Measurements from ENCODE around the gene LSP1.

Gene LSP1

GRCh38 chr11:1888347-1888753 is 35.5 kb downstream of the LSP1 start:
- DNase-seq (ENCODE audit: insufficient read length, low spot score) (no peak), FAIRE-seq (no peak)

- no peak for DNase-seq (ENCODE audit: insufficient read length, low spot score)
- FAIRE-seq = no peak
These were observed 35.9 kb downstream of the LSP1 start for GRCh38 chr11:1888811-1889210.

GRCh38 chr11:1889224-1889930 is 36.5 kb downstream of the LSP1 start:
- no peak for DNase-seq (ENCODE audit: insufficient read length, low spot score)
- FAIRE-seq = no peak

- no peak for FAIRE-seq
- DNase-seq (ENCODE audit: insufficient read length, low spot score) = no peak
These were observed 37.3 kb downstream of the LSP1 start for GRCh38 chr11:1889941-1890855.

DNA sequence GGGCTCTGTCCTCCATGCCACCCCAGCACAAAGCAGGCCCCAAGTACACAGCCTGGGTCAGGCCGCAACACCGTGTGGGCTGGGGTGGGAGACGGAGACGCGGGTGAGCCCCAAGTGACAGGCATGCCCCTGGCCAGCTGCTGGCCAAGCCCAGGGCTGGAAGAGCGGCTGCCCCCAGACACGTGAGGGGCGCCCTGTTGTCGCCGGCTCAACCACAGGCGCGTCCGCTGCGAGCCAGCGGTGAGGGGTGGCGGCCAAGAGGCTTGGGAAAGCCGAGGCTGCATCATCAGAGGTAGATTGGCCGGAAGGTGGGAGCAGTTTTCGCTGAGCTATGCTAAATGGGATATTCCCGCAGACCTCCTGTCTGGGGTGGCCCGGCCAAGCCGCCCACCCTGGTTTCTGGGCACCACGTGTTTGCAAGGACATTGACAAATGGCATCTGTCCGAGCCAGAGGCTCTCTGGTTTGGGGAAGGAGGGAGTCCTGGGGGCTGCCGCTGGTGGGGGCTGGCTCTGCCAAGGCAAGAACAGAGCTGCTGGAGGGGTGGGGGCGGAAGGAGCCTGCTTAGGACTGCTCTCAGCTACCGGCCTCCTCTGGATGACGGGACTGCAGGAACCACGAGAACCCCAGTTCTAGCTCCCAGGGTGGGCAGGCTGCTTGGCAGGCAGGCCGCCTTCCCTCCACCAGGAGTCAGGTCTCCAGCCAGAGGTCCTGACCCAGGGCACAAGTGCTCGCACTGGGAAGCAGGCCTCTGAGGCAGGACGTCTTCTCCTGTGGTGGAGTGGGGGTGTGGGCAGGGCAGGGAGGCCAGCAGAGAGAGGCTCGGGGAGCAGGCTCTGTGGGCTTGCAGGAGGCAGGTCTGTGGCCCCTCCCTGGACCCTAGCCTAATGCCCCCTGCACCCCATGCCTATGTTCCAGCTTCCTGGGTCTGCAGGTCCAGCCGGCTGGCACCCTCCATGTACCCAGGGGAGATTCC is 38.3 kb downstream of the LSP1 start:
- DNase-seq (ENCODE audit: insufficient read length, low spot score) (no peak), FAIRE-seq (no peak)

DNA sequence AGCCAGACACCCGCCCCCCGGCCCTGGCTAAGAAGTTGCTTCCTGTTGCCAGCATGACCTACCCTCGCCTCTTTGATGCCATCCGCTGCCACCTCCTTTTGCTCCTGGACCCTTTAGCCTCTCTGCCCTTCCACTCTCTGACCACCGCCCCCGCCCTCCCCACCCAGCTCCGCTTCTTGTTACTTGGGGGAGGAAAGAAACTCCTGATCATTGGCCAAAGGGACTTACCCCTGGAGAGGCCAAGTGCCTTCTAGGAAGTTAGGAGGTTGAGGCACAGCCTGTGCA is 38.9 kb downstream of the LSP1 start, which contains the start of gene PRR33:
Gene PRR33 (minus strand): TSS at position 65 of the 285 bp plus-strand sequence. CDS start 1,311 bp downstream, outside the sequence.
- no peak for DNase-seq (ENCODE audit: insufficient read length, low spot score)
- no peak for FAIRE-seq

- DNase-seq (ENCODE audit: insufficient read length, low spot score) (no peak), FAIRE-seq (no peak)
These were observed 39.2 kb downstream of the LSP1 start for GRCh38 chr11:1892116-1892515.

DNA sequence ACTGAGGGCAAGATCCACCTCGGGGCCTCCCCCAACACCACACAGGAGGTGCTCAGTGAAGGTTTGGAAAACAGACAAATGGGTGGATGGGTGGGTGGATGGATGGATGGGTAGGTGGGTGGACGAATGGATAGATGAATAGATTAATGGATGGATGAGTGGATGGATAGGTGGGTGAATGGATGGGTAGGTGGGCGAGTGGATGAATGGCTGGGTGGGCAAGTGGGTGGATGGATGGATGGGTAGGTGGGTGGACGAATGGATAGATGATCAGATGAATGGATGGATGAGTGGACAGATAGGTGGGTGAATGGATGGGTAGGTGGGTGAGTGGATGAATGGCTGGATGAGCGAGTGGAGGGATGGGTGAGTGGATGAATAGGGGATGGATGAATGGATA is 39.7 kb downstream of the LSP1 start:
- peak; percentile 9 for FAIRE-seq
- DNase-seq (ENCODE audit: insufficient read length, low spot score) = no peak

DNA sequence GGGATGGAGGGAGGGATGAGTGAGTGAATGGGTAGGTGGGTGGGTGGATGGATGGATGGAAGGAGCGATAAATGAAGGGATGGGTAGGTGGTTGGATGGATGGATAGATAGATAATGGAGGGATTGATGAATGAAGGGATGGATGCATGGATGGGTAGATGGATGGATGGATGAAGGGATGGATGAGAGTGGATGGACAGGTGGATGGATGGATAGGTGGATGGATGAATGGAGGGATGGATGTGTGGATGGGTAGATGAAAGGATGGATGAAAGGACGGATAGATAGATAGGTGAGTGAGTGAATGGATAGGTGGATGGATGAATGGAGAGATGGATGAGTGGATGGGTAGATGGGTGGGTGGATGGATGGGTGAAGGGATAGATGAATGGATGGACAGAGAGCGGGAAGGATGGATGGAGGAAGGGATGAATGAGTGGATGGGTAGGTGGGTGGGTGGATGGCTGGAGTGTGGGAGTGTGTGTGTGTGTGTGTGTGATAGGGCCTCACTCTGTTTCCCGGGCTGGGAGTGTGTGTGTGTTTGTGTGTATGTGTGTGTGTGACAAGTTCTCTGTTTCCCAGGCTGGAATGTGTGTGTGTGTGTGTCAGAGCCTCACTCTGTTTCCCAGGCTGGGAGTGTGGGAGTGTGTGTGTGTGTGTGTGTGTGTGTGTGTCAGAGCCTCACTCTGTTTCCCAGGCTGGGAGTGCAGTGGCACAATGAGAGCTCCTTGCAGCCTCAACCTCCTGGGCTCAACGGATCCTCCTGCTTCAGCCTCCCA is 40.9 kb downstream of the LSP1 start:
- DNase-seq (ENCODE audit: insufficient read length, low spot score) (no peak), FAIRE-seq (no peak)

DNA sequence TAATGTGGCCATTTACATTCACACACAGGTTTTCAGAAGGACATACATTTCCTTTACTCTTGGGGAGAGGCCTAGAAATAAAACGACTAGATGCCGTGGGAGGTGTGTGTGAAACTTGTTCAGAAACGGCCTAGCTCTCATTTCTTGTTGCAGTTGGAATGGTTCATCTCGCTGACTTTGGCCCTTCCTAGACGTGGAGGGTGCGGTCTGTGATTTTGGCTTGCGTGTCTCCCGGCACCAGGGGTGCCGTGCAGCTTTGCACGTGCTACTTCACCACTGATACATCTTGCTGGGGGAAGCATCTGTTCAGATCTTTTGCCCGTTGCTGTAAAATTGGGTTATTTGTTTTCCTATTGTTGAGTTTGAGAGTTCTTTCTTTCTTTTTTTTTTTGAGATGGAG is 41.9 kb downstream of the LSP1 start:
- no peak for FAIRE-seq
- DNase-seq (ENCODE audit: insufficient read length, low spot score) = no peak

DNA sequence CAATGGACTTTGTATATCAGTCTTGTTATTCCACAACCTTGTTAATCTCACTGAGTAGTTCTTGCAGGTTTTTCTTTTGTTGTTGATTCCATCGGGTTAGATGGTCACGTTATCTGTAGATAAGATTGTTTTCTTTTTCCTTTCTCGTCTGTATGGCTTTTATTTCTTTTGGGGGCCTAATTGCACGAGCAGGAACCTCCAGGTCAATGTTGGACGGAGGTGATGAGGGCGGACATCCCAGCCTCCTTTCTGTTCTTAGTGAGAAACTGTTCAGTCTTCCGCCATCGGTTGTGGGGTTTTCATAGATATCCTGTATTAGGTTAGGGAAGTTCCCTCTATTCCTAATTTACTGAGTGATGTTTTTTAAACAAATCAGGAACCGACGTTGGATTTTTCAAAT is 43.6 kb downstream of the LSP1 start:
- no peak for FAIRE-seq
- no peak for DNase-seq (ENCODE audit: insufficient read length, low spot score)

DNA sequence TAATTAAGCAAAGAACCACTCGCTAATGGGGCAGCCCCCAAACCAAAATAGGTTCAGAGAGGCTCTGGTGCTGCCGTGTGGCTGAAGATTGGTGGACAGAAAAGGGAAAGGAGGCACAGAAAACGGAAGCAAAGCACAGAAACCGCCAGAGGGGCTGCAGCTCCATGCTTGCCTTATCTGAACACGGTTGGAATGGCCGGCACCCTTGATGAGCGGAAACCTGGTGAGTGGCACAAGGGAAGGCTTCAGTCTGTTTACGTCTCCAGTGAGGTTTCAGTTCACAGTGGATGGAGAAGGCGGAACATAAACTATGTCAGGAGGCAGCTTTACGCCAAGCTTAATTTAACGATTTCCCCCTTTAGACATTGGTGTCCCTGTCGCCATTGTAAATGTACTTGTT is 44.0 kb downstream of the LSP1 start:
- no peak for FAIRE-seq
- no peak for DNase-seq (ENCODE audit: insufficient read length, low spot score)

- DNase-seq (ENCODE audit: insufficient read length, low spot score) (no peak), FAIRE-seq (no peak)
These were observed 46.2 kb downstream of the LSP1 start for GRCh38 chr11:1899090-1899489.

GRCh38 chr11:1899686-1900085 is 46.8 kb downstream of the LSP1 start:
- FAIRE-seq (no peak), DNase-seq (ENCODE audit: insufficient read length, low spot score) (no peak)

- DNase-seq (ENCODE audit: insufficient read length, low spot score) (no peak), FAIRE-seq (no peak)
These were observed 53.3 kb downstream of the LSP1 start for GRCh38 chr11:1906181-1906580.

- FAIRE-seq = no peak
These were observed 53.9 kb downstream of the LSP1 start for GRCh38 chr11:1906611-1907423.

DNA sequence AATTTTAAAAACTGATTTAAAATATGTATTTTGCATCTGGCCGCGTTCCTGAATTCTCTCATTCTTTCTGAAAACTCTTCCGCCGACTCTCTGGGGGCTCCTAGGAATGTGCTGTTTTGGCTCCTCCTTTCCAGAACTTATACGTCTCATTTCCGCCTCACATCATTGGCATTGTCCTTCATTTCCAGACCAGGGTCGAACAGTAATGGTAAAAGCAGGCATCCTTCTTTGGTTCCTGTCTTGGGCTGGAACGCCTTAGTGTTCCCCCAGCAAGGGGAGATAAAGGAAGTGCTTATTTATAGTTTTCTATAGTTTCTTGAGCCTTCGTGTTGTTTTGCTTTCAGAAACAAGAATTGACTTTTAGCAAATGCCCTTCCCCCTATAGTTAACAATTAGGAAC is 55.7 kb downstream of the LSP1 start:
- no peak for FAIRE-seq
- DNase-seq (ENCODE audit: insufficient read length, low spot score) = no peak

More at GRCh38 chr11:1906611-1907423, 53.9 kb downstream of the LSP1 start:
- DNase-seq (ENCODE audit: insufficient read length, low spot score) = no peak

DNA sequence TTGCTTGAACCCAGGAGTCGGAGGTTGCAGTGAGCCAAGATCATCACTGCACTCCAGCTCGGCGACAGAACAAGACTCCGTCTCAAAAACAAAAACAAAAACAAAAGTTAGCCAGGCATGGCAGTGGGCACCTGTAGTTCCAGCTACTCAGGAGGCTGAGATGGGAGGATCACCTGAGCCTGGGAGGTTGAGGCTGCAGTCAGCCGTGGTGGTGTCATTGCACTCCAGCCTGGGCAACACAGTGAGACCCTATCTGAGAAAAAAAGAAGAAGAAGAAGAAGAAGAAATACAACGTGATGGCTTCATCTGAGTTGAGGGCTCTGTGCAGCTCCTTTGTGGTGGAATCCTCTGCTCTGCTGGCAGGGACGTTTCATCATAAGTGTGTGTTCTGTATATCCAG is 56.6 kb downstream of the LSP1 start:
- no peak for DNase-seq (ENCODE audit: insufficient read length, low spot score)
- no peak for FAIRE-seq

- no peak for FAIRE-seq
- no peak for DNase-seq (ENCODE audit: insufficient read length, low spot score)
These were observed 59.5 kb downstream of the LSP1 start for GRCh38 chr11:1912289-1912878.
